Hematopoietic multipotent progenitor cell treated with erythropoietin and hydrocortisone succinate and interleukin-3 and kit ligand, for 15 days (in vitro differentiated cells): Measurements from ENCODE around the gene BOC.
"Not testable (repeated sequence)": the region's sequence is repeated elsewhere in the genome, so short reads cannot be mapped to it uniquely, and the experiment has no call there.

Experiments
- DNase-seq: peaks from one replicate; pipeline ENCODE4 v3.0.0-alpha.2; 2015; ENCODE audit warnings: low spot score

BOC gene, protein sequence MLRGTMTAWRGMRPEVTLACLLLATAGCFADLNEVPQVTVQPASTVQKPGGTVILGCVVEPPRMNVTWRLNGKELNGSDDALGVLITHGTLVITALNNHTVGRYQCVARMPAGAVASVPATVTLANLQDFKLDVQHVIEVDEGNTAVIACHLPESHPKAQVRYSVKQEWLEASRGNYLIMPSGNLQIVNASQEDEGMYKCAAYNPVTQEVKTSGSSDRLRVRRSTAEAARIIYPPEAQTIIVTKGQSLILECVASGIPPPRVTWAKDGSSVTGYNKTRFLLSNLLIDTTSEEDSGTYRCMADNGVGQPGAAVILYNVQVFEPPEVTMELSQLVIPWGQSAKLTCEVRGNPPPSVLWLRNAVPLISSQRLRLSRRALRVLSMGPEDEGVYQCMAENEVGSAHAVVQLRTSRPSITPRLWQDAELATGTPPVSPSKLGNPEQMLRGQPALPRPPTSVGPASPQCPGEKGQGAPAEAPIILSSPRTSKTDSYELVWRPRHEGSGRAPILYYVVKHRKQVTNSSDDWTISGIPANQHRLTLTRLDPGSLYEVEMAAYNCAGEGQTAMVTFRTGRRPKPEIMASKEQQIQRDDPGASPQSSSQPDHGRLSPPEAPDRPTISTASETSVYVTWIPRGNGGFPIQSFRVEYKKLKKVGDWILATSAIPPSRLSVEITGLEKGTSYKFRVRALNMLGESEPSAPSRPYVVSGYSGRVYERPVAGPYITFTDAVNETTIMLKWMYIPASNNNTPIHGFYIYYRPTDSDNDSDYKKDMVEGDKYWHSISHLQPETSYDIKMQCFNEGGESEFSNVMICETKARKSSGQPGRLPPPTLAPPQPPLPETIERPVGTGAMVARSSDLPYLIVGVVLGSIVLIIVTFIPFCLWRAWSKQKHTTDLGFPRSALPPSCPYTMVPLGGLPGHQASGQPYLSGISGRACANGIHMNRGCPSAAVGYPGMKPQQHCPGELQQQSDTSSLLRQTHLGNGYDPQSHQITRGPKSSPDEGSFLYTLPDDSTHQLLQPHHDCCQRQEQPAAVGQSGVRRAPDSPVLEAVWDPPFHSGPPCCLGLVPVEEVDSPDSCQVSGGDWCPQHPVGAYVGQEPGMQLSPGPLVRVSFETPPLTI

DNA sequence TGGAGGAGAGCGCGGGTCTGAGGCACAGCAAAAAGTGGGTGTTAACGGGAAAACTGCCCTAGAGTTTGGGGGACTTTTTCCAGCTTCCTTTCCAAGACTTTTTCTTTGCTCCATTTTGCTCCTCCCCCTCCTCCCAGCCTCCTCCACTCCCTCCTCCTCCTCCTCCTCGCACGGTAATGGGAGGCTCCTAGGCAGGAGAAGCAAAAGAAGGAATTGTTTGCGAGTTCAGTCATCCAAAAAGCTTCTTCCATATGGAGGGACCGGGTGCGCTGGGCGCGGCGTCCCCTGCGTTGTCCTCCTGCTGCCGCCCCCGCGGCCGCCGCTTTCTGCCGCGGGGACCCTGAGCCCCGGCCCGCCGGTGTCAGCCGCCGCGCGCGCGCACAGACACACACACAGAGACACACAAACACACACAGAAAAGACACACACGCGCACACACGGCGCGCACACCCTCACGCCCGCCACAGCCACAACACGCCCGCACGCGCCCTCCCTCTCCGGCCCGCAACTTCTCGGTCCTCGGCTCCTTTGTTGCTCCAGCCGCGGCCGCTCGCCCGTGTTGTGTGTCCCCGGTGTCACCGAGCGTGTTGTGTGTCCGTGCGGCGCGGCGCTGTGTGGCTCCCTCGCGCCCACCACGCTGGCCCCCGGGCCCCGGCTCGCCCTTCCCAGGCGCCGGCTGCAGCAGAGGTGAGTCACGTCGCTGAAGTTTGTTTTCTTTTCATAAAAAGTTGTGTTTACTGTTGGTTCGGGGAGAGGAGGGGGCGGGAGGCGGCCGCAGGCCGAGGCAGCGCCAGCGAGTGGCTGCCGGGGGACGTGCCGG is at the start of gene BOC:
BOC (plus strand) TSS at position 228 of the 820 bp plus-strand sequence. CDS start 38,246 bp downstream, outside the sequence.
- DNase-seq, result no peak

- no peak for DNase-seq
These were observed 49.7 kb upstream of the BOC start for GRCh38 chr3:113161661-113162060.

- DNase-seq, result no peak
These were observed 48.2 kb upstream of the BOC start for GRCh38 chr3:113163152-113163551.

GRCh38 chr3:113165841-113166240 is 45.5 kb upstream of the BOC start:
- no peak for DNase-seq

DNA sequence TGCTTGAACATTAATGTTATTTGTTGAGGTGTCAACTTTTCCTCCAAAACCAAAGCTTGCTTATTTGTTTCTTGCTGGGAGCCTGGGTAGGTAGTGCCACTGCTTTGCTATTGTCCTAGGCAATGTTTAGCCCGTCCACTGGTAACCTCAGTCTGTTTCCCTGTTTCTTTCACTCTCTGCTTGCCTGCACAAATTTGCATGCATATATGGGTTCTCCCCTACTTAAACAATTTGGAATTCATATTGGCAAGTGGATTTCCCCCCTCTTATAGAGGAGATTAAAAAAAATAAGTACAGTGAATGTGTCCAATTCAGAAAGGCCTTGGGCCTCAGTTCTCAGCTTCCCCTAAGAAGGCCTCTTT is 45.0 kb upstream of the BOC start:
- no peak for DNase-seq

- no peak for DNase-seq
These were observed 44.5 kb upstream of the BOC start for GRCh38 chr3:113166719-113167492.

DNA sequence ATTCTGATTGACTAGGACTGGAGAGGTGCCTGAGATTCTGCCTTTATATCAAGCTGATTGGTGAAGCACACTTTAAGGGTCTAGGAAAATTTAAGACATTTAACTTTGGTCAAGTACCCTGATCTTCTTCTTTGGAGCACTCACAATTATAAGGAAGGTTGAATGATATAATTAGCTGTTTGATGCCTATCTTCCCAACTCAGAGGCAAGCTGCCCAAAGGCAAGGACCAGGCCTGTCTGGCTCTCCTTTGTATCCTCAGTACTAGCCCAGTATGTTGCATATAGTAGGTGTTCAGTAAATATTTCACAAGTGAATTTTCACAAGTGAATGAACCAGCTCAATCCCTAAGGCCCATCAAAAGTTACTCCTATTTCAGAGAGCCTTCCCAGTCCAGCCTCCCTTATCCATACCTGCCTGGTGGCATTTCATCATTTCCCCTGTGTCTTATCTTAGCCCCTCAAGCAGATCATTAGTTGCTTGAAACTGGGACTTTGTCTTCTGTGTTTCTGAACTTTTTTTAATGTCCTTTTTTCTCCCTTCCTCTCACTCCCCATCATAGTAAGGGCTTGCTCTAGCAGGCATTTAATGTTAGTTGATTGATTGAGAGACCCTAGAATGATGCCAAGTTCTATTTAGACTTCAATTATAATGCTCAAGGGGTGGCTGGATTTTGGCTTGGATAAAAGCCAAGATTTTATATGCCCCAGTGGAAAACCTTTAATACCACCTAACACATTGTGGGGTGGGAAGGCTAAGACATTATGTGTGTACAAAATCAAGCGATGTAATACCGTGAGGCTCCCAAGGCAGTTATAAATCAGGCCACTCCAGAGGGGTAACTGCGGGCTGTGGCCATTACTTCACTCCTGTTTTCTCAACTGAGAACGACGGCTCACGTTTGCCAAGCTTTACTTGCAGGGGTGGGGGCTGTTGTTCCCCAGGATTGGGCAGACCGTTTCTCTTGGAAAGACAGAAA is 43.2 kb upstream of the BOC start:
- no peak for DNase-seq

GRCh38 chr3:113169891-113170452 is 41.4 kb upstream of the BOC start:
- no peak for DNase-seq

- DNase-seq, result no peak
These were observed 40.6 kb upstream of the BOC start for GRCh38 chr3:113170771-113171170.

DNA sequence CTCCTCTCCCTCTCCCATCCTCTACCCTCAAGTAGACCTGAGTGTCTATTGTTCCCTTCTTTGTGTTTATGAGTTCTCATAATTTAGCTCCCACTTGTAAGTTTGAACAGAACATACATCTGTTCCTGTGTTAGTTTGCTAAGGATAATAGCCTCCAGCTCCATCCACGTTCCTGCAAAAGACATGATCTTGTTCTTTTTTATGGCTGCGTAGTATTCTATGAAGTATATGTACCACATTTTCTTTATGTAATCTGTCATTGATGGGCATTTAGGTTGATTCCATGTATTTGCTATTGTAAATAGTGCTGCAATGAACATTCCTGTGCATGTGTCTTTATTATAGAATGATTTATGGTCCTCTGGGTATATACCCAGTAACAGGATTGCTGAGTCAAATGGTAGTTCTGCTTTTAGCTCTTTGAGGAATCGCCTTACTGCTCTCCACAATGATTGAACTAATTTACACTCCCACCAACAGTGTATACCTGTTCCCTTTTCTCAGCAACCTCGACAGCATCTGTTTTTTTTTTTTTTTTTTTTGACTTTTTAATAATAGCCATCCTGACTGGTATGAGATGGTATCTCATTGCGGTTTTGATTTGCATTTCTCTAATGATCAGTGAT is 39.6 kb upstream of the BOC start:
- DNase-seq, result not testable (repeated sequence)

- DNase-seq, result no peak
These were observed 38.3 kb upstream of the BOC start for GRCh38 chr3:113173102-113173501.

DNA sequence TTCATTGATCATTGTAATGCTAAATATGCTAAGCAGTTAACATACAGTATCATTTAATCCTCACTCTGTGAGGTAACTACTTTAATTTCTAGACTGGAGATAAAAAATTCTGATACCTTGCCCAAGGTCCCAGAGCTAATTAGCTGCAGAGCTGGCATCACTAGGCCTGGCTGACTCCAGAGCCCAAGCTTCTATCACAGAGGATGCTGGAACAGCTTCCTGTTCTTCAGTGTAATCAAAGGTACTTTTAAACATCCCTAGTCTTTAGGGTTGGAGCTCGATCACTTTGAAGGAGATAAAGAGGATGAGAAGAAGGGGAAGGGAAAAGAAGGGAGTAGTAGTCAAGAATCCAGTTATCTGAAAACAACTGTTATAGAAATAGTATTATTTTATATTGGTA is 37.1 kb upstream of the BOC start:
- no peak for DNase-seq

DNA sequence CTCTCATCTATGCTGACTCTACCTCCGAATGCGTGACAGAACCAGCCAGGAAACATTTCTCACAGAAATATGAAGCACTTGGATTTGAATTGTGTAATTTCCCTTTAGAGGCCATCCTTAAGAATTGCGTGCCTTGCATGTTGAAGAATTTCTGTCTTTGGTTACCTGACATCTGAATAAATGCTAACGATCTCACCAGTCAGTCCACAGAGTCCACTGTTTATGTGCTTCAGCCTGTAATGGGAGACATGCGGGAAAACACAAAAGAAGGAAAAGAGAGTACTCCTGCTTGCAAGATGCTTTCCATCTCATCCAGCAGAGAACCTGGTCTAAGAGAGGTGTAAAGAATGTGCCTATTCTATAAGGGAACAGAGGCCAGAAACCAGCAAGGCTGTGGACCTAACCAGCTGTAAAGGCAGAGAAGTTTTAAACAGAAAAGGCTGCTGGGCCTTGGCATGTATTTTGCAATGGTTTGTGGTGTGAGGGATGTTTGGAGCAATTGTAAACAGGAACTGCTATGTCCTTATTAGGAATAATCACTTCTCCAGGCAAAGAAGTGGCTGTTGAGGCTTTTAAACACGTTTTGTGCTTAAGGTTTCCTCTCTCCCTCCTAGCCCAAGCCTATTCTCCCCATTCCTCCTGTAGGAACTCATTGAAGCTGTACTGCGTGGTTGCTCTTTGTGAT is 36.4 kb upstream of the BOC start:
- DNase-seq, result no peak

DNA sequence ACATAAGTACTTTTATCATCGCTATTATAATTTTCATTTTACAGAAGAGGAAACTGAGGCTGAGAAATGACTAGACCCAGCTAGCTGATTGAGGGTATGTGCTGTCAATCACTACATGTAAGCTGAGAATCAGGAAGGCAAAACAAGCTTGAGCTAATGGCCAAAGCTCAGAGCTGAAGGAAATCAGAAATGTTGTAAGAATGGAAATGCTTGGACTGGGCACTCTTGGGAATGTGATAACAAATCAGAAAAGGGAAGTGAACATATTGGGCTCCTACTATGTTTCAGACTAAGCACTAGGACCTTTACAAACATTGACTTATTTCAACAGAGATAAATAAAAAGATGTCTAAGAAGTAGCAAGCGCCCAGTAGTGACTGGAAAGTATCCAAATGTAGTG is 33.8 kb upstream of the BOC start:
- DNase-seq, result no peak

- DNase-seq, result no peak
These were observed 32.0 kb upstream of the BOC start for GRCh38 chr3:113179235-113179824.

DNA sequence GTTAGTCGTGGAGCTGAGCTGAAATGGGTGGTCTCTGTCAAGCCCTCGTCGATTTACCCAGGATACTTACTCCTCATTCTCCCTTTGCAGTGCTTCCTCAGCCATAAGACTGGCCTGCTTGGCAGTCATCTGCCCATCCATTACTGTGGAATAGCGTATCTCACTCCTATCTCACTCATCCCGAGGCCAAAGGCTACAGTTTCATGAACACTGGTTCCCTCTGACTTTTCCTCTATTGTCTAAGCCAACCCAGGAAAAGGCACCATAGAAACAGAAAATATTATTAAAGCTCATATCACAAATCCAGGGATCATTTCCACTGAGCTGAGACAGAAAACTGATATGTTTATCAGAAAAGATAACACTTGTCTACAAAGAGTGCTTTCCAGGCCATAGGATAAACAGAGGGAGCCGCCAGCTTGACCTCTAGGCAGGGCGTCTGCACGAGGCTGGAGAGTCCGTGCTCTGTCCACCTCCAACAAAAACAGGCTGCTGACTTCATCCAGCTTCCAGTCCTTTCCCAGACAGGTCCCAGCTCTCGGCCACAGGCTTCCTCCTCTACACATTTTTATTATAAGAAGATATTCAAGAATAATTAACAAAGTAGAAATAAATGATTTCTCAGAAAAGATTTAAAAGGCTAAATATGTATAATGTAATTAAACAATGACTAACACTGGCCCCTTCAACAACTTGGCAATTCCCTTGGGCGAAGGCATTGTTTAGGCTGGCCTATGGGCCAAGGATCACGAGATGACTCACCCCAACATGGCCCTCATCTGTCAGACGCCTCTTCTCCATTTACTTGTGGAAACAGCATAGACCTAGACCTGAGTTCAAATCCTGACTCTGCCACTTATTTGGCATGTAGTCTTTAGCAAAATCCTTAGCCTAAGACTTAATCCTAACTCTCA is 27.4 kb upstream of the BOC start:
- DNase-seq, result no peak
